ENCODE data around the gene OPA1.

OPA1 gene

DNA sequence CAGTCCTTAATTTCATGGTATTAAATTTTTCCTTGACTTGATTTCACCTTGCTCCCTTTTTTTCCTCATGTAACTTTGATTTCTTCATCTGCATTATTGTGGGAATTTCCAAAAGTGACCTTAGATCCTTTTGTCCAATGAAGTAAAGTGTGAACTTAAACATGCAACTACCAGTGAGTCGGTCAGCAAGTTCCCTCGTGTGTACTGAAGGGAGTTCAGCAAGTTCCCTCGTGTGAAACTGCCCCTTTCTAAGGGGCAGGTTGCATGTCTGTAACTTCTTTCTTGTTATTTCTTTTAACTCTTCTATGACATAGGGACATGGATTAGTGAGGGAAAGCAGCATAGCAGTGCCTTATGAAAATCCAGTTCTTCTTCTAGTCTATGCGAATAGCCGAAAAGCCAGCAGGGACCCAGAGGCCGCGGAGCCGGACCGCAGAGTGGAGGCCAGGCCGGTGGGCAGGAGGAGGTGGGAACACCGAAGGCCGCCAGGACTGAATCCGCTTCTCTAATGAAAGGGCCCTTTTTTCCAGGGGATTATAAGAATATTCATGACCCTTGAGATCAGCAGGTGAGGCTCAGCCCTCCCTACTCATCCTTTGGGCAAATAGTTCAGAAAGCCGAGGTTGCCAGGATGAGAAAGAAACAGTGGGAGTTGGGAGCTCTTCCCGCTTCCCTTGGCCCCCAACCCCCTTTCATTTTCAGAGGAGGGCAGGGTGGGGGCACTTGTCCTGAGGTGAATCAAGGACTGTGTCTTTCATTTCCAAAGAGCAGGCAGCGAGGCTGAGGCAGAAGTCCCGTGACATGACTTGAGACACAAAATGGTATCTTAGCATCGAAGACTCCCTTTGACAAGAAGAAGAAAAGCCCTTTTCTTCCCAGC, 117.5 kb downstream of the OPA1 start:
- DNase-seq, result no peak

DNA sequence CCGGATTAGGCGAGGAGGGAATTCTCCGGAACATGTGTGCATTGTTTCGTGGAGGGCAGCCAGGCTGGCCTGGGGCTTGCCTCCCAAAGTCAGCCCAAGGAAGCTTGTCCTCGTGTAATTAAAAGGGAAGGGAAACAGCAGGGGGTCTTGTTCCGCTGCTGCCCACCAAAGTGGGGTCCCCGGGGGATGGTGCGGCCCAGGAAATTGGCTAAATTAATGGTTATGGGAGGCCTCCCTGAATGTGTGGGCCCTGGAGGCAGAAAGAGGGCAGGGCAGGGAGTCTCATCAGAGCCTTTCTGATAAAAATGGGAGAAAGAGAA, 118.1 kb downstream of the OPA1 start:
- no peak for DNase-seq

DNA sequence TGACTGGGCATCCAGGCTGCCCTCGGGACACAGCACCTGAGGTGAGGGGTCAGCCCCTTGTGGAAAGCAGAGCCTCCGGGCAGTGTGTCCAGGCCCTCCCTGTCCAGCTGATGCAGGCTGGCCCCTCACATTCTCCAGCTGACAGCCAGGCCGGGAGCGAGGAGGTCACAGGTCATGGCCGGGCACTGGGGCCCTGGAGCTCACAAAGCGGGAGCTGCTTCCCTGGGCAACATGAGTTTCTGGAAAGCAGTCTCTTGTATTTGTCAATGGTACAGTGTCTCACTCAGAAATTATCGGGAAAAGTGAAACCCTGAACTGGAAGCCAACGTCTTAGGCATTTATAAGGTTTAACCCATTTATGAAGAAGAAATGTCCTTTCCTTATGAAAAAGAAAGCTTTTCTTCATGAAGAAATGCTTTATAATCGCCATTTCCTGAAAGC, 118.5 kb downstream of the OPA1 start:
- no peak for DNase-seq

DNA sequence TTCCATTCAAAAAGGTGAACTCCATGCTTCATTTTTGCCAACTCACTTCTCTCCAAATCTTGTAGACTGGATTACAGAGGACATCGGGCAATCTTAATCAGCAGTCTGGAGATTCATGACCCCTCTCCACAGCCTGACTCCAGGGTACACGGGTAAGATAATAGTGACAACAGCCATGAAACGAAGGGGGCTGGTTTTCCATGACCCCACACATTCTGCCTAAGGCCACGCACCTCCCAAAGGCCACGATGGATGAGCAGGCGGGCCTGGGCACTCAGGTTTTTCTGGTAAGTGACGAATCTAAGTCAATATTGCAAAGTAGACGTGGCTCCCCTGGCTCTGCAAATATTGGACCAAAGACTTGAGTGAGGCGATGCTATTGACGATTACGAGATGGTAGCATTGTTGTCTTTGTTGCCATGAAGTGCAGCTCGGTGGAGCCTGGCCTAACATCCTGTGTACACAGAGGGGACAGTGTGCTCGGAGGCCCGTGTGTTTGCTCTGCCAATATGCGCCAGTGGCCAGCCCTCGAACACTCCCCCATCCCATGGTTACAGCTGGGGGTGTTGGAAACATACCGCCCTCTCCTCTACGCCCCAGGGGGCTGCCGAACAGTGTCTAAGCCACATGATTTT, 119.1 kb downstream of the OPA1 start:
- no peak for DNase-seq

DNA sequence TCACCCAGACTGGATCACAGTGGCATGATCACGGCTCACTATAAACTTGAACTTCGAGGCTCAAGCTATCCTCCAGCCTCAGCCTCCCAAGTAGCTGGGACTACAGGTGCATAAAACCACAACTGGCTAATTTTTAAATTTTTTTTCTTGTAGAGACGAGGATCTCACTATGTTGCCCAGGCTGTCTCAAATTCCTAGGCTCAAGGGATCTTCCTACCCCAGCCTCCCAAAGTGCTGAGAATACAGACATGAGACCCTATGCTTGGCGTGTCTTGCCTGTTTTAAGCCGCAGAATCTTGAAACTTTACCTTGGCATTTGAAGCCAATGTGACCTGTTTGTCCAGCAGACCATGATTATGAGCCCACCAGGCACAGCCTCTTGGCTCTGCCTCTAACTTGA, 119.9 kb downstream of the OPA1 start:
- no peak for DNase-seq

DNA sequence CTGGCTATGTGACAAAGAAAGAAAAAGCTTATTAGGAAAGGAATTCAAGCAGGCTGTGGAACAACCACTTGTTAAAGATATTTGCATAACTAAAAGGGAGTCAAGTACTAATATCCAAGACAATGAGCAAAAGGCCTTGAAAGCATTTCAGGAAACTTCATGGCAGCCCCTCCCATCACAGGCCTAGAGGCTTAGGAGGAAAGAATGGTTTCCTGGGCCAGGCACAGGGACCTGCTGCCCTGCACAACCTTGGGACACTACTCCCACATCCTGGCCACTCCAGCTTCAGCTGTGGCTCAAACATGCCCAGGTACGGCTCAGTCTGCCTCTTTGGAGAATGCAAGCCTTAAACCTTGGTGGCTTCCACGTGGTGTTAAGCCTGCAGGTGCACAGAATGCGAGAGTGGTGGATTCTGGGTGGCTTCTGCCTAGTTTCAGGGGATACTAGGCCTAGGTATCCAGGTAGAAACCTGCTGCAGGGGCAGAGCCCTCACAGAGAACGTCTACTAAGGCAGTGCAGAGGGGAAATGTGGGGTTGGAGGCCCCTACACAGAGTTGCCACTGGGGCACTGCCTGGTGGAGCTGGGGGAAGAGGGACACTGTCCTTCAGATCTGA, 121.6 kb downstream of the OPA1 start:
- no peak for DNase-seq

DNA sequence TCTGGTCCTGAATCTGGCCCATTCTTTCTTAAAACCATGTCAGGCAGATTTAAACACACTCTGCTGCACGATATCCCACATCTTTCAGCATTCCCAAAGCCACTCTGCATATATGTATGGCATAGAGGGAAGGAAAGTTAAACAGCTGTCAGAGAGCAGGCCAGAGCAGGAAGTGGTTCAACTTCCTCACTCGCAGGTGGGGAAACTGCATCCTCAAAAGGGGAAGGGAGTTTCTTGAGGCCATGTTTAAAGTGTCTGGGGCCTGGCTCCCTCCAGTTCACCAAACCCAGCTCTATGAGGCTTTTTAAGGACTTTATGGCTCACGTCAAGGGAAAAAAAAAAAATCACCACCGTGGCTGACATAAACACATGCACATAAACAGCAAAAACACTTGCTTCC, 123.1 kb downstream of the OPA1 start:
- DNase-seq, result no peak

DNA sequence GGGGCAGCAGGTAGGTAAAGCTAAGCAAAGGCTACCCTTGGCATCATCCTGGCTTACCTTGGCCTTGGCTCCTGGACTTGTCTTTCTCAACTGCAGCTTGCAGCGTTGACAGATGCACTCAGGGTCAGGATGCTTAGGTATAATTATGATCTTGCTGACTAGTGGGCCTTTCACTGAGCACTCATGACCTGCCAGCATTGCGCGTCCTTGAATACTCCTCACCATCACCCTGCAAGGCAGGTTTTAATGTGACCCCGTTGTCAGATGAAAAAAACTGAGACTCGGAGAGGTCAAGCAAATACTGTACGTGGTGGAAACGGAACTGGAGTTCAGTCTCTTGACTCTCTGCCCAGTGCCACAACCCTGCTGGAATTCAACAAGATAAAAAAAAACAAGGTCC, 126.7 kb downstream of the OPA1 start:
- DNase-seq, result no peak

DNA sequence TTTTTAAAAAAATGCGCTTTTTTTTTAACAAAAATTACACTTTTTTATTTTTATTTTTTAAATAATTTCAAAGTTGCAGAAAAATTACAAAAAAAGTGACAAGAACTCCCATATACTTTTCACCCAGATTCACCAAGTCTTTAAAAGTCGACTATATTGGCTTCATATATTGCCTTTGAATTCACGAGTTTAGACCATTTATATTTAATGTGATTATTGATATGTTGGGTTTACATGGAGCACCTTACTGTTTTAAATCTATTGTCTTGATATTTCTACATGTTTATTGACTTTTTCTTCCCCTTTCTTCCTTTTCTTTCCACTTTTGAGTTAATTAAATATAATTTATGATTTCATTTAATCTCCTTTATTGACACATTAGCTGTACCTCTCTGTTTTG, 127.2 kb downstream of the OPA1 start:
- no peak for DNase-seq

DNA sequence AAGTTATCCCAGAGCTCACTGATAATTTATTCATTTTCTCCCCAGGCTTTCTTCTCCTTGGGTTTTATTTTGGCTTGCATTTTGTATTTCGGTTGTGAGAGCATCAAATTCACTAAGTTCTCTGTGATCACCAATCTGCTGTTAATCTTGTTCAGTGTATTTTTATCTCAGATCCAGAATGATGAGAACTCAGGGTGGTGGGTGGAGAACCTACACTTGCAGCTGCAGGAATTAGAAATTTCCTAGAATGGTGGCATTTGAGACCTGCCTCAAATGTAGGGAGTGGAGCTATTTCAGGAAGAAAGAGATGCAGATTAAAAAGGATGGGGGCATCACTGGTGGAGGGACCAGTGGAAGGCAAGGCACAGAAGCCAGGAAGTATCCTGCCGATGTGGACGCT, 129.6 kb downstream of the OPA1 start:
- no peak for DNase-seq

DNA sequence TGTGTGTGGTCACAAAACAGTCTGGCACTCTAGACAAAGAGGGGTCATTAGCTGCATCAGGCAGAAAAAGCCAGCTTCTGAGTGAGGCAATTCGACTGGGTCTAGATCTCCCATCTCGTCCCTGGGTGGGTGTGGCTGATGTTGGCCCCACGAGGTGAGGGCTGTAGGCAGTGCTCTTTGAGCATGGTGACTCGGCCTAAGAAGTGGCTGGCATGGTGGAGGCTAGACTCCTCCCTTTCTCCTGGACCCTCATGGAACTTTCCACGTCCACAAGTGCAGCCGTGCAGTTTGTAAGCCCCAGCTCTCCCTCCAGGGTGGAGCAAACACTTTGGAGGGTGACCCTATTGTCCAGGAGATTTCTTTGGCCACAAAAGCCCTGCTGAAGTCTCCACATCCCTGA, 134.1 kb downstream of the OPA1 start:
- DNase-seq, result no peak

DNA sequence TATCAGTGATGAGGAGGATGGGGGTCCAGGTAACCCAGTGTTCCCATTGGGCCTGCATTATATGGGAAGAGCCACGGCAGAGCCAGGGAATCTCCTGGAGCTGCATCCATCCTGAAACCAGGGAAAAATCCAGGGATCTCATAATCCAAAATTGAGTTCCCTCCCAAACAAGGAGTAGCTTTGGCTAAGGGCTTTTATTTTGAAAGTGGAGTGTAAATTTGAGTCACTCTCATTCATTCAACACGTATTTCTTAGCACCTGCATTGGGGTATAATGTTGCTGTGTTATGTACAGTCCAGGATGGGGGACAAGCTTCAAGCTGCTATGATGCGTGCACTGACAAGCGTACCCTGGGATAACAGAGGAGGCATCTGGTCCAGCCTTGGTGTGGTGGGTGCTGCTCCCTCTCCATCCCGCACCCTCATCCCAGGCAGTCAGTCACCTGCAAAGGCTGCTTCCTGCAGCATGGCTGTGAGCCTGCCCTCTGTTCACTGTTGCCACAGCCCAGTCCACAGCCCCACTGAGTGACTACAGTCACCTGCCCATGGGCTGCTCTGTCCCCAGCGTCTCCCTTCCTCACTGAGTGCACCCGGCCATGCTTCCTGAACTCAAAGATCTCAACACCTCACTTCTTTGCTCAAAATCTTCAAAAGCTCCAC, 135.6 kb downstream of the OPA1 start:
- DNase-seq, result no peak

DNA sequence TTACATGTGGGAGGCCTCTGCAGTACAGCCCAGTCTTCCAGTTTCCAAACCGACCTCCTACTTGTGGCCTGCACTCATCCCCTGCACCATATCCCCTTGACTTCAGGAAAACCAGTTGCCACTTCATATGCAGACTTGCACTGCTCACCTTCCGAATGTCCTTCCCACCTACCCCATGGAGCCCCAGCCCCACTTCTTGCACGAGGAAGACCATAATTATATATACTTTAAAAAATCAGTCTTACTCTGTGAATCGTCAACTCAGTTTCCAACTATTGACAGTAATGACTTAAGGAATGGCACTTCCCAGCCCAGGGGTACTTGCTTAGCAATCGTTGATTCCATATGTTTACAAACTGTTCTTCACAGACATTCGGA, 136.1 kb downstream of the OPA1 start:
- DNase-seq, result no peak

DNA sequence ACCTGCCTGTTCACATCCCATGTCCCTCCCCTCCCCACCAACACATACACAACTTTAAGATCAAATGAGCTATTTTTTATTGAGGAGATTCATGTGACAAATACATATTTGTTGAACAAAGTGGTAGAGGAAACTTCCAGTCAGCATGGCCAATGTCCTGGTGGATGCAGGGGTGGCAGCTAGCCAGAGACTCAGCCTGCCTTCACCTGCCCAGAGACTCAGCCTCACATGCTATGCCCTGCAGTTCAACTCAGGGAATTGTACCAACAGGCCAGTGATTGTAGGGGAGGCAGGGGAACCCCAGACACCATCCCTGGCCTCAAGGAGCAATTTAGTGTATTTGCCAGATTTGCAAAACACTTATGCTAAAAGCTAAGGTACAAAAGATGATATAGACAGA, 136.6 kb downstream of the OPA1 start:
- no peak for DNase-seq

DNA sequence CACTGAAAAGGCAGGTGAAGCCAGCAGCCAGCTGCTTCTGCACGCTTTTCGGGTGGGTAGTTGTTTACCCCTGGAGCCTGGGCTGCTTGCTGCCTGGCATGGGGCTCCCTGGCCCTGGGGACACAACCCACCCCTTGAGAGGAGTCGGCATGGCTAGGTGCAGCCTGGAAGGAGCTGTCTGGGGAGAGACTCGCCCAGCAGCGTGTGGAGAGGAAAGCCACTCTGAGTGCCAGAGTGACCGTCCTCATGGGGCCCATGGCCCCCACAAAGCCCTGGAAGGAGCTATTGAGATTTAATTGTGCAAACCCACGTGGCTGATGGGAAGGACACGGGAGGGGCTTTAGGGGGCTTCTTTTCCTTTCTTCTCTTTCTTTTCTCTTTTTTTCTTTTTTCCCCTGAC, 137.5 kb downstream of the OPA1 start:
- DNase-seq, result no peak

DNA sequence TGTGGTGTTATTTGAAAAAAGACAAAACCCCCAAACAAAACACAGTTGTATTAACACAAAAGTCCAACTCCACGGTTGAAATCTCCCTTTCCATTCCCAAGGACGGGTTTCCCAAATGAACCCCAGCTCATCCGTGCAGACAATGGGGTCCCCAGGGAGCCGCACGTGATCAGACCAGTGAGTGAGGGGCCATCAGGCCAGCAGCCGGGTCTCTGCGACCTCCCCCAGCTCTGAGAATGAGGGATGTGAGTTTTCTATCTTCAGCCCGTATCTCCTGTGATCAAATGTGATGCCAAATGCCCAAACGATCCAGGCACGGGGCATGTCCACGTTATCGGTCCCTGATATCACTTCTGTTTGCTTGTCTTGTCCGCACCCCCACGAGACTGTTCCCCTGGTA, 138.0 kb downstream of the OPA1 start:
- DNase-seq, result no peak

DNA sequence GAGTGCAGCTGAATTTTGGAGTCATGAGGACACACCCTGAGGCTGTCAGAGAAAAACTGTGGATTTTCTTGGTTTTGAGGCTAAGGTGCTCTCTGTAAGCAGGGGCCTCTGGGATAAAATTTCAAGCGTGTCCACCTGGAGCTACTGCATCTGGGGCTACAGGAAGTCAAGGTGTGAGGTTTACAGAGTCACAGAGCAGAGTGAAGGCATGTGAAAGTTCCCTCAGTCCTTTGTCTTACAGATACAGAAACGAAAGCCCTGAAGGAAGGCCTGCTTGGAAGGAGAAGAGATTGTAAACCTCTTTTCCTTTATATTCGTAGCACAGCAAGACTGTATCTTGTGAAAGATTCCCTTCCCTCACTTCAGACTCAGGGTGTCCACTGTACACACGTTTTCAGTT, 138.6 kb downstream of the OPA1 start:
- no peak for DNase-seq

DNA sequence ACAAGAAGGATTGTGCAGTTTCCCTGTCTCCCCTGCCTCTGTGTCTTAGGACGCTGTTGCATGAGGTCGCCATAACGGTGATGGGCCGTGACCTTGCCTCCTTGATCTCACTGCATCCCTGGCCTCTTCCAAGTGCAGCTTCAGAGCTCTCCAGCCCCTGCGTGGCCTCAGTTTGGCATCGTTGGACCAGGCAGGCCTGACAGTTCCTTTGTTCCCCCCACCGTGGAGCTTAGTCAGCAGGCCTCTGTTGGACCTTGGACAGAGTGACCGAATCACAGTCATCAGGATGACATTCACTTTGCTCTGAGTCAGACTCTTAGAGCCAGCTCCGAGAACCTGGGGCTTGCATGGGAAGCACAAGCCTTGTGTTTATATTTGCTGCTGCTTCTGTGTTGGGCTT, 139.4 kb downstream of the OPA1 start:
- DNase-seq, result no peak

DNA sequence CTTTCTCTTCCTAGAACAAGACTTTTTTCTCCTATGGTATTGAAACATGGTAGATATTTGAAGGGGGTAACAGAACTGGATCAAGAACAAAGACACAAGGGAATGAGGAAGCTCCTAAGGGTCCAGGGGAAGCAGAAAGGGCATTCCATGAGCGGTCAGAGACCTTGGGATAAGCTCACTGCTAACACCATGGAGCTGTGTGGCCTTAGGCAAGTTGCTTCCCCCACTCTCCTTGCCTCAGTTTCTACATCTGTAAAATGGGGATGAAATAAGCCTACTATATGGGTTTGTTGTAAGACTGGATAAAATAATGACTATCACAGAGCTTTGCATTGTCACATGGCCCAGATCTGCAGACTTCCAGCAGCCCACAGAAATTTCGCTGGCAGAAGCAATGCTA, 139.8 kb downstream of the OPA1 start:
- no peak for DNase-seq

DNA sequence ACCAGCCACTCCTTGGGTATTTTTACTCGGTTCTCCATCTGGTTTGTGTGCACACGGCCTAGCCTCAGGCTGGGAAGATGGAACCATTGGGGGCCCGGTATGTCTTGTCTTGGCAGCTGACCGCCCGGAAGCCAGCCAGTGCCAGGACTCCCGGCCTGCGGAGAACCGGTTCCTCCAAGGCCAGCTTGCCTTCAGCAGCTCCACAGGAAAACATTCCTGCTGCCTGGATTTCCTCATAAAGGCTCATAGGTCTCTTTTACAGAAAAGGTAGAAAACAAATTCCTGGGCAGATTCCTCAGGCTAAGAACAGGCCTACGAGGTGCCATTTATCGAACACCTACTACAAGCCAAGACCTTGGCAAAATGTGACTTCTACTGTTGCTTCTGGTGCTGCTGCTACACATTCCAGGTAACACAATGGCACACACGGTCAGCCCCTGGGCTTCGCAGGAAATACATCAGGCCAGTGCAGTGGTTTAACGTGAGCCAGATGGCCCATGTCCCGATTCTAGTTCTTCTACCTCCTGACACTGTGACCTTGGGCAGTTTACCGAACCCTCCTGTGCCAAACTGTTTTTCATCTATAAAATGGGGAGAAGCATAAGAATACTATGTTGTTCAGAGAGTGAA, 141.8 kb downstream of the OPA1 start:
- DNase-seq, result no peak

DNA sequence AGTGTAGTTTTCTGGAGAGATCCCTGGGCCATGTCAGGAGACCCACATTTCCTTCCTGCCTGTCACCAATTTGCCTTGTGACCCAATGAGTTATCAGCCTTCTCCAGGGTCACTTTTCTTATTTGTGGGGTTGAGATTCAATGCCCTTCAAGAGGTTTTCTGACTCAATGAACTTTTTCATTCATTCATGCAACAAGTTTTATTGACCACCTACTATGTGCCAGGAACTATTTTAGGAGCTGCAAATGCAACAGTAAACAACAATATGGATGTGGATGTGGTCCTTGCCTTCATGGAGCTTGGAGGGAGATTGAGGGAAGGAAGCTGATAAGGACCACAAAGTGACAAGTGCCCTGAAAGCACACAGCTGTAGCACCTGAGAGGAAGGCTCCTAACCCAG, 142.8 kb downstream of the OPA1 start:
- no peak for DNase-seq

DNA sequence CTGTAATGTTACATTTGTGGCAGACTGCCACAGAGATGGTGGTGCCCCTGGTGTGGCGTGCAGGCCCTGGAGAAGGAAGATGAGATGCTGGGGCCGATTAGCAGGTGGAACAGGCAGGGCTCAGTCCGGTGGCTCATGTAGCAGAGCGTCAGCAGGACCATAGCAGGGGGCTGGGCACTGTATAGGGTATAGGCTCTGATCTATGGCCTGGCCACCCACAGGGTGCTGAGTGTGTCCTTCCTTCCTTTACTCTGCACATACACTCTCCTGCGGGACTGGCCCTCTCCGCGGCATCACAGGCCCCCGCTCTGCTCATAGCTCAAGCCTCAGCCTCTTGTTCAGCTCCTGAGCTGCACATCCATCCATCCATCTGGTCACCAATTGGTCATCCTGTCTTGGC, 143.6 kb downstream of the OPA1 start:
- no peak for DNase-seq

DNA sequence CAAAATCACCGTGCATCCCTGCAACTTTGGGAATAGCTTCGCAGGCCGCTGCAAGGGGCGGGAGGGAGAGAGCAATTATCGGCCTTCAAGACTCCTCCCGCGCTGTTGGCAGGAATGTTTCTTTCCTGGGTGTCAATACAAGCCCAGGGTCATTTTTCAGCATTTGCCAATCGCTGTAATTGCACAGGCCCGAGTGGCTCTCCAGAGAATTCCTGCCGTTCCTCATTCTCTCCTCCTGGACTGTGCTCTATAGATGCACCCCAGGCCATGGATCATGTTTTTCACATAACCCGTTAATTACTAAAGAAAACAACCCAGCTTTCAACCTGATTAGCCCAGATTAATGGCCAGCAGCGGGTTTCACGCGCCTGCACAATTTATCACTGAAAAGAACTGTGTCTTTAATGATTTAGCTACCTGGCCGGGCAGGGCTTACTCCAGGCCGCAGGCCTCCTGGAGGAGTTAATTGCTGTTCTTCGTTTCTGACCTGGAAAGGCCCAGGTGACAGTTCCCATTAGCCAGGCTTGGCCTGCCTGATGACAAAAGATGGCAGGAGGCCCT, 144.3 kb downstream of the OPA1 start:
- no peak for DNase-seq

Data from activated naive CD4-positive, alpha-beta T cell (primary cell).